Sigmoid colon (tissue), 7 donors: Measurements from ENCODE around the gene DDX25. TPM values are rescaled to one million over a fixed set of nuclear protein-coding genes. Genes with fewer than 3 reads are reported as not detected.
A peak's percentile ranks its signal among the peaks of the same experiment; 100 is the strongest.

Experiments
- DNase-seq: peaks from one replicate; pipeline ENCODE4 v3.0.0-alpha.2; 2019
- H3K27ac ChIP-seq, 4 donors: fragments of 200-600 bp; sonication (generic); one replicate each; pipeline ENCODE4 v1.5.1; 2016 to 2019; ENCODE audit warnings: mild to moderate bottlenecking in 1 of 4
- H3K27me3 ChIP-seq, 3 donors: fragments of 200-600 bp; sonication (generic); one replicate each; pipeline ENCODE4 v1.5.1; 2019; ENCODE audit warnings: mild to moderate bottlenecking in 1 of 3
- H3K36me3 ChIP-seq, 4 donors: fragments of 200-600 bp; sonication (generic); one replicate each; pipeline ENCODE4 v1.5.1; 2016 to 2019
- H3K4me1 ChIP-seq, 4 donors: fragments of 200-600 bp; sonication (generic); one replicate each; pipeline ENCODE4 v1.5.1; 2017 to 2019
- H3K4me3 ChIP-seq, 4 donors: fragments of 200-600 bp; sonication (generic); one replicate each; pipeline ENCODE4 v1.5.1; 2017 to 2019; ENCODE audit warnings: mild to moderate bottlenecking in 2 of 4, moderate library complexity in 1 of 4
- H3K9me3 ChIP-seq, 4 donors: fragments of 200-600 bp in 3 of 4; sonication (generic) in 3 of 4; one replicate each; pipeline versions ENCODE4 v1.5.1 to v1.6.1; 2013 to 2019
- EP300 ChIP-seq, 4 donors: sonication (generic); formaldehyde crosslinking; IDR thresholded peaks; one replicate each; pipeline ENCODE4 v1.6.1; 2017; ENCODE audit warnings: antibody characterized with exemption in 4 of 4
- POLR2A ChIP-seq, 2 donors: fragments of 450-650 bp; IDR thresholded peaks; one replicate each; pipeline ENCODE4 v1.6.1; 2016; ENCODE audit warnings: antibody characterized with exemption in 2 of 2, mild to moderate bottlenecking in 2 of 2, moderate library complexity in 2 of 2
- POLR2AphosphoS5 ChIP-seq, 4 donors: sonication (generic); formaldehyde crosslinking; IDR thresholded peaks; one replicate each; pipeline ENCODE4 v1.6.1; 2017; ENCODE audit warnings: antibody characterized with exemption in 4 of 4
- WGBS, 2 donors: extraction: QIAGEN DNeasy Blood & Tissue Kit; methylation state at CpG; one replicate each; pipeline ENCODE4 v1.1.7; 2013; 5-methylcytosine and 5-hydroxymethylcytosine counted together
- intact Hi-C: fragments of 100-400 bp; cut with DNase I; formaldehyde crosslinking; loops from one replicate; pipeline ENCODE4 v1.15.1; 2023
- polyA plus RNA-seq, 3 donors: library from polyadenylated mRNA; stranded (reverse); fragments of 200-250 nt; gene quantifications; one replicate each; pipeline ENCODE4 v1.2.3, GENCODE V29; 2013
- total RNA-seq, 4 donors: library from RNA; depleted of rRNA; stranded (reverse); fragments of >200 nt; gene quantifications; one replicate each; pipeline ENCODE4 v1.1.0, GENCODE V29; 2016
- TF ChIP-seq, protein P1 (sequence below), 4 experiments: fragments of 450-650 bp in 3 of 4; fragments of 200-600 bp in 1 of 4; IDR thresholded peaks; one replicate each; pipeline ENCODE4 v1.5.1; 2016 to 2019; ENCODE audit warnings: antibody characterized with exemption in 4 of 4, mild to moderate bottlenecking in 3 of 4, moderate library complexity in 2 of 4
- donor health status: healthy with polysubstance abuse.
- donor health status: Bipolar disorder and iron deficiency.
- donor health status: healthy.

Gene DDX25
- total and polyA plus RNA-seq, 7 donors: 0.14 to 1.7 (median 0.42) TPM; not detected in 1

DNA sequence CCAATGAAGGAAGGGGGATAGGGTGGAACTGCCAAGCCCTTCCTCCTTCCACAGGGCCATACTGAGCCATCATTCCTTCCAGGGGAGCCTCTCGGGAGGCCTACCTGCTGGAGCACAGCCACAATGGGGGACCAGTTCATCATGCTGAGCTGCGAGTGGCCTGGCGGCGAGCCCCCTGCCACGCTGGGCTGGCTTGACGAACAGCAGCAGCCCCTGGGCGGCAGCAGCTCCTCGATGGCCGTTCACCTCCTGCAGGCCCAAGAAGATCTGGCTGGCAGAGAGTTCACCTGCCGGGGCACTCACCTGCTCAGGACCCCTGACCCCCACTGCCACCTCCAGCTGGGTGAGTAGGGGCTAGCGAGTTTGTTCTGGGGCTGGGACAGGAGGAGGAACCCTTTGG, 47.4 kb downstream of the DDX25 start:
- no peak for DNase-seq
- TF ChIP-seq EP300 (IDR thresholded peaks at IDR 0.05): no peak
- TF ChIP-seq POLR2A (IDR thresholded peaks at IDR 0.05): no peak
- no peak for TF ChIP-seq POLR2AphosphoS5 (IDR thresholded peaks at IDR 0.05)
- TF ChIP-seq, protein P1, sequence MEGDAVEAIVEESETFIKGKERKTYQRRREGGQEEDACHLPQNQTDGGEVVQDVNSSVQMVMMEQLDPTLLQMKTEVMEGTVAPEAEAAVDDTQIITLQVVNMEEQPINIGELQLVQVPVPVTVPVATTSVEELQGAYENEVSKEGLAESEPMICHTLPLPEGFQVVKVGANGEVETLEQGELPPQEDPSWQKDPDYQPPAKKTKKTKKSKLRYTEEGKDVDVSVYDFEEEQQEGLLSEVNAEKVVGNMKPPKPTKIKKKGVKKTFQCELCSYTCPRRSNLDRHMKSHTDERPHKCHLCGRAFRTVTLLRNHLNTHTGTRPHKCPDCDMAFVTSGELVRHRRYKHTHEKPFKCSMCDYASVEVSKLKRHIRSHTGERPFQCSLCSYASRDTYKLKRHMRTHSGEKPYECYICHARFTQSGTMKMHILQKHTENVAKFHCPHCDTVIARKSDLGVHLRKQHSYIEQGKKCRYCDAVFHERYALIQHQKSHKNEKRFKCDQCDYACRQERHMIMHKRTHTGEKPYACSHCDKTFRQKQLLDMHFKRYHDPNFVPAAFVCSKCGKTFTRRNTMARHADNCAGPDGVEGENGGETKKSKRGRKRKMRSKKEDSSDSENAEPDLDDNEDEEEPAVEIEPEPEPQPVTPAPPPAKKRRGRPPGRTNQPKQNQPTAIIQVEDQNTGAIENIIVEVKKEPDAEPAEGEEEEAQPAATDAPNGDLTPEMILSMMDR (IDR thresholded peaks at IDR 0.05): no peak
- Histone ChIP-seq H3K4me3 (no peak overlapping the region), H3K27me3 (no peaks in the 10 kb centered on the region), H3K27ac (peak overlapping the region; percentile 32 to 78 (median 62)), H3K9me3 (no peaks in the 10 kb centered on the region), H3K36me3 (peaks cover 0 to 11% (median 0%) of the 10 kb centered on the region in 4 donors), H3K4me1 (peaks cover 2 to 36% (median 32%) of the 10 kb centered on the region in 4 donors)
- WGBS, 2 donors: 74 to 90% methylated on average over 11 of the region's 11 CpGs
- intact Hi-C loops: loop anchor here (2.0 to 5.0 kb wide), 2 partner anchors 71 to 111 kb away; partner anchors contain the start of gene CDON

DNA sequence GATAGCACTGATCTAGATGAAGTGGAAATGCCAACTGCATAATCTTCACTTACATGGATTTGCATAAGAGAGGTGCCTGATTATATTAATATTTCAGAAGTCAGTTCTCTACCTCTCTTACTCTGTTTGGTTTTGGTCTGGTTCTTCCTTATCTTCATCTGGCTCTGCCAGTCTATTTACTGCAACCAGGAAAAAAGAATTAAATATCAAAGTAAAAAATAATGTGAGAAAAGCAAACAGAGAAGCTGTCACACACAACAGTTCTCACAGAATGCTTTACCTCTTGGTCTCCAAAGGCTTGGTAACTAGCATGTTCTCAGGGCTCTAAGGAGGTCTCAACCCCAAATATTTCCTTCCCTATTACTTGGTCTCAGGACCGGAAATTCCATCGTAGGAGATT, 48.3 kb downstream of the DDX25 start:
- no peak for TF ChIP-seq POLR2AphosphoS5 (IDR thresholded peaks at IDR 0.05)
- no peak for TF ChIP-seq POLR2A (IDR thresholded peaks at IDR 0.05)
- no peak for TF ChIP-seq EP300 (IDR thresholded peaks at IDR 0.05)
- TF ChIP-seq, protein P1 (IDR thresholded peaks at IDR 0.05): no peak

DNA sequence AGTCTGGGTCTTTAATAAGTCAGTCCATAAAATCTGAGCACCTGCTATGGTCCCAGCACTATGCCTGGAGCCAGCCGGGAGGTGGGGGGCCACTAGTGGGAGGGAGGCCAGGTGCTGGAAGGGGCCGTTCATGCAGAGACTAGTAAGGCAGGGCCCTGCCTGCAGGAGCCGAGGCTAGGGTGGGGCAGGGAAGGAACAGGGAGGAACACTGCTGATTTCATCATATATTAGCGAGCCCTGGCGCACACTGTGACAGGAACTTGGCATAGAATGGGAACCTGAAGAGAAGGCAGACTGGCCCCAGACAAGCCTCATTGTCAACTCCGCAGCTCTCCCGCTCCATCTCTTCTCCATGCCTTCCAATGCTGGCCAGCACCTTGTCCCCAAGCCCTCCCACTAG, 48.7 kb downstream of the DDX25 start:
- Histone ChIP-seq H3K27me3 (no peaks in the 10 kb centered on the region), H3K4me1 (peaks cover 2 to 36% (median 32%) of the 10 kb centered on the region in 4 donors), H3K4me3 (no peak overlapping the region), H3K36me3 (peaks cover 0 to 23% (median 2%) of the 10 kb centered on the region in 4 donors), H3K9me3 (no peaks in the 10 kb centered on the region), H3K27ac (peak overlapping the region in 3 of 4 donors; percentile 10 to 78 (median 75))
- peak in 1 of 4 donors; percentile 20 for TF ChIP-seq EP300 (IDR thresholded peaks at IDR 0.05)
- TF ChIP-seq POLR2A (IDR thresholded peaks at IDR 0.05): no peak
- TF ChIP-seq POLR2AphosphoS5 (IDR thresholded peaks at IDR 0.05): peak; percentile 60 to 83 (median 74)
- TF ChIP-seq, protein P1 (IDR thresholded peaks at IDR 0.05): no peak
- intact Hi-C loops: loop anchor here (2.0 to 5.0 kb wide), 2 partner anchors 69 to 110 kb away; partner anchors contain the start of gene CDON
- DNase-seq: peak; percentile 92
- WGBS, 2 donors: 23 to 51% methylated on average over 7 of the region's 7 CpGs

More for the DNA sequence above, 48.3 kb downstream of the DDX25 start:
- Histone ChIP-seq H3K4me1 (peaks cover 2 to 36% (median 32%) of the 10 kb centered on the region in 4 donors), H3K36me3 (peaks cover 0 to 19% (median 0%) of the 10 kb centered on the region in 4 donors), H3K4me3 (no peak overlapping the region), H3K9me3 (no peaks in the 10 kb centered on the region), H3K27ac (peak overlapping the region in 2 of 4 donors; percentile 75 to 78), H3K27me3 (no peaks in the 10 kb centered on the region)
- intact Hi-C loops: loop anchor here (2.0 to 5.0 kb wide), 2 partner anchors 70 to 110 kb away; partner anchors contain the start of gene CDON
- 23 to 46% methylated on average over 2 of the region's 2 CpGs for WGBS, 2 donors
- no peak for DNase-seq

DNA sequence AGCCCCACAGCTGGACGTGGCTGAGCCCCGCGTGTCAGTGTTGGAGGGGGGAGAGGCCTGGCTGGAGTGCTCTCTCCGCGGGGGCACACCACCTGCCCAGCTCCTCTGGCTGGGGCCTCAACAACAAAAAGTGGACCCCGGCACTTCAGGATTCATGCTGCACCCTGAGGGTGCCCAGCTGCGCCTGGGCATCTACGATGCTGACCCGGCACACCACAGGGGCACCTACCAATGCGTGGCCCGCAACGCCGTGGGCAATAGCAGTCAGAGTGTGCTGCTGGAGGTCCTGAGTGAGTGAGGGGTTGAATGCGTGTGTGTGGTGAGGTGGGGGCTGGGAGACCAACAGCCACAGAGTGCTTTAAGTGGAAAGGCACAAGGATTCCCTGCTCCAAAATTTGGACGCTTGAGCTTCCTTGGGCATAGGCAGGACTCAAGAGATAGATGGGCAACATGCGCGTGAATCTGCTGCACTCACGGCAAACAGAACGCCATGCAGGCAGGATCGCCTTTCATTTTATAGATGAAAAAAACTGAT, 49.2 kb downstream of the DDX25 start:
- Histone ChIP-seq H3K36me3 (peaks cover 0 to 28% (median 2%) of the 10 kb centered on the region in 4 donors), H3K27ac (peak overlapping the region in 3 of 4 donors; percentile 10 to 78 (median 75)), H3K9me3 (no peaks in the 10 kb centered on the region), H3K4me3 (no peak overlapping the region), H3K27me3 (no peaks in the 10 kb centered on the region), H3K4me1 (peaks cover 2 to 36% (median 32%) of the 10 kb centered on the region in 4 donors)
- no peak for TF ChIP-seq EP300 (IDR thresholded peaks at IDR 0.05)
- no peak for TF ChIP-seq POLR2A (IDR thresholded peaks at IDR 0.05)
- TF ChIP-seq POLR2AphosphoS5 (IDR thresholded peaks at IDR 0.05): no peak
- TF ChIP-seq, protein P1 (IDR thresholded peaks at IDR 0.05): no peak
- 84 to 88% methylated on average over 20 of the region's 20 CpGs for WGBS, 2 donors
- no peak for DNase-seq
- intact Hi-C loops: loop anchor here (2.0 to 5.0 kb wide), 2 partner anchors 69 to 109 kb away; partner anchors contain the start of gene CDON
